GM12878 (cell line): ENCODE results near the gene KCNJ18.
"Not testable (repeated sequence)": the region's sequence is repeated elsewhere in the genome, so short reads cannot be mapped to it uniquely, and the experiment has no call there.

ENCODE experiments used
- CHD2 ChIP-seq: IDR thresholded peaks from 2 replicates; pipeline ENCODE4 v1.6.1; 2011; ENCODE audit warnings: low read depth, low read length, improper control_type of control experiment, borderline replicate concordance
- GATAD2B ChIP-seq: fragments of 450-650 bp; conservative IDR thresholded peaks from 2 replicates; pipeline ENCODE4 v1.6.1; 2017; ENCODE audit warnings: low read depth, mild to moderate bottlenecking, moderate library complexity
- JUNB ChIP-seq: IDR thresholded peaks from 2 replicates; pipeline ENCODE4 v1.6.1; 2016; ENCODE audit warnings: antibody characterized with exemption, mild to moderate bottlenecking
- NRF1 ChIP-seq: conservative IDR thresholded peaks from 2 replicates; pipeline ENCODE4 v1.6.1; 2011; ENCODE audit warnings: mild to moderate bottlenecking, low read depth, low read length, improper control_type of control experiment
- POLR2A ChIP-seq: IDR thresholded peaks from 2 replicates; pipeline ENCODE4 v1.6.1; 2011; ENCODE audit warnings: low read depth, mild to moderate bottlenecking, low read length
- POLR2AphosphoS5 ChIP-seq: IDR thresholded peaks from 2 replicates; pipeline ENCODE4 v1.6.1; 2011; ENCODE audit warnings: mild to moderate bottlenecking, low read length, inconsistent platforms
- POU2F2 ChIP-seq: IDR thresholded peaks from 3 replicates; pipeline ENCODE4 v1.6.1; 2011; ENCODE audit warnings: low read depth, mild to moderate bottlenecking, low read length, borderline replicate concordance
- RAD21 ChIP-seq: IDR thresholded peaks from 2 replicates; pipeline ENCODE4 v1.6.1; 2011; ENCODE audit warnings: mild to moderate bottlenecking, low read depth, low read length, moderate library complexity; ENCODE audit not compliant: insufficient read depth
- TF ChIP-seq, protein P1 (sequence below), 3 experiments: IDR thresholded peaks in 2 of 3; conservative IDR thresholded peaks in 1 of 3; 2 replicates each; pipeline ENCODE4 v1.5.1; 2011; ENCODE audit warnings: low read depth in 3 of 3, low read length in 3 of 3, mild to moderate bottlenecking in 3 of 3, control low read depth in 2 of 3, moderate library complexity in 2 of 3, inconsistent platforms in 1 of 3, mixed read lengths in 1 of 3; ENCODE audit not compliant: control insufficient read depth in 2 of 3, insufficient read depth in 1 of 3; ENCODE audit errors: extremely low read depth in 1 of 3

DNA sequence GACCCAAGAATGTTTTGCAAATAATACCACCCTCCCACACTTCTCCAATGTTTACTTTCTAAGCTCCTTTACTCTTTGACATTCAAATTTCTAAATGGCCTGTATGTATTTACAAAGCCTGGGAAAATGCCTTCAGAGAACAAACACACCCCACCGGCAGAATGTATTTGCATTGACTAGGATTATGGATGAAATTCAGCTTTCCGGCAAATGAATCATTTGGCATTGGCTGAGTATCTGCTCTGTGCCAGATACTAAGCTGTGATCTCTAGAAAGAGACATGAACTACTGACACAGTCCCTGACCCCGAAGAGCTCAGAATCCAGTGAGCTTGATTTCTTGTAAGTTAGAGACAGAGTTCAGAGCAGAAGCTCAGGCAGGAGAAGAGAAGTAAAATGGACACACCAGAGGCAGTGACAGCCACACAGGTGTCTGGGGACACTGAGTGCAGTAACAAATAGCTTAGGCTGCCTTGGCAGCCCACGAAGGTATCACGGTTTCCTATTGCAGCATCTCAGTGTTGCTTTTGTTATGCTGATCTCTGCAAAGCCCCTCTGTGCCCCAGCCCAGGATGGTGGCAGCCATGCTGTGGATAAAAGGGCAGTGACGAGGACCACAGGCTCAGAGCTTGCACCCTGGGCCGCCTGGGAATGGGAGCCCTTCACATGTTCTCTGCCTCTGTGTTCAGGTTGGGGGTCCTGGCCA lies 24.8 kb upstream of the KCNJ18 start:
- not testable (repeated sequence) for TF ChIP-seq JUNB, NRF1, POLR2AphosphoS5, POU2F2, GATAD2B, CHD2, POLR2A, RAD21
- TF ChIP-seq, protein P1, sequence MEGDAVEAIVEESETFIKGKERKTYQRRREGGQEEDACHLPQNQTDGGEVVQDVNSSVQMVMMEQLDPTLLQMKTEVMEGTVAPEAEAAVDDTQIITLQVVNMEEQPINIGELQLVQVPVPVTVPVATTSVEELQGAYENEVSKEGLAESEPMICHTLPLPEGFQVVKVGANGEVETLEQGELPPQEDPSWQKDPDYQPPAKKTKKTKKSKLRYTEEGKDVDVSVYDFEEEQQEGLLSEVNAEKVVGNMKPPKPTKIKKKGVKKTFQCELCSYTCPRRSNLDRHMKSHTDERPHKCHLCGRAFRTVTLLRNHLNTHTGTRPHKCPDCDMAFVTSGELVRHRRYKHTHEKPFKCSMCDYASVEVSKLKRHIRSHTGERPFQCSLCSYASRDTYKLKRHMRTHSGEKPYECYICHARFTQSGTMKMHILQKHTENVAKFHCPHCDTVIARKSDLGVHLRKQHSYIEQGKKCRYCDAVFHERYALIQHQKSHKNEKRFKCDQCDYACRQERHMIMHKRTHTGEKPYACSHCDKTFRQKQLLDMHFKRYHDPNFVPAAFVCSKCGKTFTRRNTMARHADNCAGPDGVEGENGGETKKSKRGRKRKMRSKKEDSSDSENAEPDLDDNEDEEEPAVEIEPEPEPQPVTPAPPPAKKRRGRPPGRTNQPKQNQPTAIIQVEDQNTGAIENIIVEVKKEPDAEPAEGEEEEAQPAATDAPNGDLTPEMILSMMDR (IDR thresholded peaks at IDR 0.05 in 2 of 3, conservative IDR thresholded peaks at IDR 0.05 in 1 of 3; ENCODE audit: control insufficient read depth in 2 of 3, extremely low read depth in 1 of 3, insufficient read depth in 1 of 3, low read depth in 3 of 3, low read length in 3 of 3): not testable (repeated sequence)
